Fibroblast of gingiva (primary cell): Measurements from ENCODE around the gene POLR2J.
"Not testable (repeated sequence)": the region's sequence is repeated elsewhere in the genome, so short reads cannot be mapped to it uniquely, and the experiment has no call there.

ENCODE experiments used
- DNase-seq: peaks from one replicate; pipeline ENCODE4 v3.0.0-alpha.2; 2011; ENCODE audit warnings: low read depth

The POLR2J gene

GRCh38 chr7:102478314-102479208 is at the start of gene POLR2J:
Gene POLR2J (minus strand): TSS chr7:102478922. CDS start chr7:102478860, 62 bp downstream.
- peak; percentile 55 for DNase-seq

GRCh38 chr7:102527822-102528793 is 49.4 kb upstream of the POLR2J start:
- not testable (repeated sequence) for DNase-seq

GRCh38 chr7:102527182-102527581 is 48.5 kb upstream of the POLR2J start:
- not testable (repeated sequence) for DNase-seq

GRCh38 chr7:102524803-102525202 is 46.1 kb upstream of the POLR2J start:
- not testable (repeated sequence) for DNase-seq

- not testable (repeated sequence) for DNase-seq
These were observed 42.1 kb upstream of the POLR2J start for GRCh38 chr7:102520797-102521196.

GRCh38 chr7:102517550-102518147 is 38.9 kb upstream of the POLR2J start, which contains the start of gene RASA4B:
Gene RASA4B (minus strand): TSS chr7:102517777. CDS start chr7:102517710, 67 bp downstream.
- not testable (repeated sequence) for DNase-seq

- not testable (repeated sequence) for DNase-seq
These were observed 38.2 kb upstream of the POLR2J start for GRCh38 chr7:102516951-102517350.

- DNase-seq = not testable (repeated sequence)
These were observed 37.2 kb upstream of the POLR2J start for GRCh38 chr7:102515889-102516288.

- DNase-seq = not testable (repeated sequence)
These were observed 36.4 kb upstream of the POLR2J start for GRCh38 chr7:102514881-102515721.

GRCh38 chr7:102512642-102513221 is 34.0 kb upstream of the POLR2J start:
- DNase-seq = peak; percentile 49

- not testable (repeated sequence) for DNase-seq
These were observed 33.3 kb upstream of the POLR2J start for GRCh38 chr7:102511860-102512522.

- not testable (repeated sequence) for DNase-seq
These were observed 31.9 kb upstream of the POLR2J start for GRCh38 chr7:102510575-102510974.

GRCh38 chr7:102507410-102508088 is 28.8 kb upstream of the POLR2J start:
- not testable (repeated sequence) for DNase-seq

GRCh38 chr7:102505298-102506185 is 26.8 kb upstream of the POLR2J start:
- not testable (repeated sequence) for DNase-seq

GRCh38 chr7:102503141-102503540 is 24.4 kb upstream of the POLR2J start:
- DNase-seq = not testable (repeated sequence)

- DNase-seq = not testable (repeated sequence)
These were observed 19.6 kb upstream of the POLR2J start for GRCh38 chr7:102498321-102498720.

- not testable (repeated sequence) for DNase-seq
These were observed 18.6 kb upstream of the POLR2J start for GRCh38 chr7:102497308-102497707.

- DNase-seq = not testable (repeated sequence)
These were observed 18.1 kb upstream of the POLR2J start for GRCh38 chr7:102496861-102497260.
